CD4-positive, alpha-beta T cell treated with Interleukin-1 beta for 1 hour (primary cell): ENCODE measurements around the gene SLC17A6.

Experiments used
- DNase-seq, 2 donors: peaks; one replicate each; pipeline ENCODE4 v3.0.0-alpha.2; 2020 to 2022

SLC17A6 gene

DNA sequence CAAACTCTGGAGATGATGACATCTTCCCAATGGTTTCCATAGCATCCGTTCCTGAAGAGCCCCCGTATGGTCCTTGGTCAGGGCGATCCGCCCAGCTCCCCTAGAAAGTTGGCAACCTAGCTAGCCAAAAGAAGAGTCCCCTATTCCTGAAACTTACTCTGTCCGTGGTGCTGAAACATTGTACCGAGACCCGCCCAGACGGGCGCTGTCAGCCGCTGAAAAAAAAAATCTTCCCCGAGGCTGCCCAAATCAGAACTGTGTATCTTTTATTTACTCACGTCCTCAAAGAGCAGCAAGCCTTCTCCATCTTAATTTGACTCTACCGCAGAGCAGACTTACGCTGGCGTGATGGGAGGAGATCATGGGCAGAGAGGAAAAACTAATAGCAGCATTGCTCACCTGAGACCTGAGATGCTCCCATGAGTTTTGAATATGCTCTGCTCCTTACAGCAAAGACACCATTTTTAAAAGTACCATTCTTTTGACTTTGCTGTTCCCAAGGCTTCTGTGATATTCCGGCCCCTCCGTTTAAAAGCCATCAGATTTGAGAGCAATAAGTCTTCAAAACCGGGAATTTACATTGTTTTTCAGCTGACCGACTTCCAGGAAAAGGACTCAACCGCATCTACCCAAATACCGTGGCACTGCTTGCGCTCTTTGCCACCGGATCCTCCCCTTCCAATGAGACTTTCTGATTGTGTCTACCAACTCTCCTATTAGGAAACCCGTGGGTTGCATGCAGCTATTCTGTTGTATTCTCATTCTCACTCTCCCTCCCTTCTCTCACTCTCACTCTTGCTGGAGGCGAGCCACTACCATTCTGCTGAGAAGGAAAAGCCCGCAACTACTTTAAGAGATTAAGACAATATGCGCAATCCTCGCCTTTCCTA is at the start of gene SLC17A6:
Gene SLC17A6 (plus strand): TSS at position 786 of the 890 bp plus-strand sequence. CDS start 153 bp downstream, outside the sequence.
- peak in 1 of 2 donors; percentile 2 for DNase-seq

DNA sequence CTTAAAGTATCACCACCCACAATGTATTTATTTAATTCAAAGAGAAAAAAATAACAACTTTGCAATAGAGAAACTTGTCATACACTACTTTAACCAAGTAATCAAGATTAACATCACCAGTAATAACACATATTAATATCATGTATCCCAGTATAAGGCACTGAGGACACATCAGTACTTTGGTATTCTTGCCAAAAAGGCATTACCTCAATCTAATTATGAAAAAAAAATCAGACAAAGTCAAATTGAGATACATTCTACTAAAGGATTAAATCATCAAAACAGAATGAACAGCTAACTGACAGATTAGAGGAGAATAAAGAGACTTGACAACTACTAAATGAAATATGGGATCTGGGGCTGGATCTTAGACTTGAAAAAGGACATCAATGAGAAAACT is 35.8 kb upstream of the SLC17A6 start:
- DNase-seq: no peak

DNA sequence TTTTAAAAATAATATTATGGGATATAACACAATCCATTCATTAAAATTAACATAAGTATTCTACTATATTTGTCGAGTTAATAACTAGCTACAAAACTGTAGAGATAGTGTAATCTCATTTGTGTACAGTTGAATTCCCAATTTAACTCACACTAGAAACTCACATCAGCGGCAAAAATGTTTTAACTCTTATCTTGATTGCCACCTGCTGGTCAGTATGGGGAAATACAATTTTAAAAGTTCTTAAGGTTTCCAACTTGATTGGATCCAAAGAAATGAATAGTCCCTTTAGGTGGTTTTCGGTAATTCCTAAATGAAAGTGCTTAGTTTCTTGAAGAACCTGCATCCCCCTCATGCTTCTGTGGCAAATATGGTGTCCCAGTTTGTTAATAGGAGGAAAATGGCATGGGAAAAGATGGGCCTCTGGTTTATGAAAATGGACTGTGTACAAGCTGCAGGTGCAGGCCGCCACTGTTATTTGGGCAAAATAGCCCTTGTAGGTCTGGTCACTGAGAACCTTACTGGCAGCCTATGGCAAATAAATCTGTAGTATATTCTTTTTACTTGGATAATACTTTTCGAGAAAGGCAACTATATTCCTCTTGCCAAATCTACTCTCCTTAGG is 33.7 kb upstream of the SLC17A6 start:
- peak in 1 of 2 donors; percentile 13 for DNase-seq

DNA sequence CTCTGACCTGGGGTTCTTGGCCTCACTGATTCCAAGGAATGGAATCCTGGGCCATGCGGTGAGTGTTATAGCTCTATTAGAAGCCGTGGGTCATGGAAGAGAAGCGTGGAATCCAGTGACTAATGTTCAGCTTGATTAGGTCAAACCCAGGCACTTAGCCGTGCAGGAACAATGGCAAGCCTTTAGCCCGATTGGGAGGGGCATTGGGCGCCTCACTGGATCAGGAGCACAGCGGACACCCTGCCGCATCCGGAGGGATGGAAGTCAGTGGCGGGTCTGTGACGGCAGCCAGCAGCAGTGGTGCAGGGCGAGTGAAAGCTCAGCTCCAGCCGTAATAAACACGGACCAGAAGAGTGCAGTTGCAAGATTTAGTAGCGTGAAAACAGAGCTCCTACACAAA is 20.5 kb upstream of the SLC17A6 start:
- DNase-seq: no peak

DNA sequence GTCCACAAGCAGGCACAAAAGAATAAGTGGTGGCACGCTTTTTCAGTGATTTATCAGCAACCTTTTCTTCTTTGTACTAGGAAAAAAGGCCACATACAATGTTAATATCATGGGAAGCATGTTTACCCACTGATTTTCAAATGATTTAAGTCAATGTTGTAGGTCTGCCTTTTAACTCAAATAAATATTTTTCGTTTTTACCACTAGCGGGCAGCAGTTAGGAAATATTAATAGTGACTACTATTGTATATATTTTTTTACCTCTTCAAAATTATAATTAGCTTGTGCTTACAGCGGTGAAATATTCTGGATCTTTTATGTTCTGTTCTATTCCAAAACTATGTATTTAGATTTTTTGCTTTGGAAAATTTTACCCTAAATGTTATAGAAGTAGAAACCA is 6.4 kb upstream of the SLC17A6 start:
- DNase-seq: no peak

DNA sequence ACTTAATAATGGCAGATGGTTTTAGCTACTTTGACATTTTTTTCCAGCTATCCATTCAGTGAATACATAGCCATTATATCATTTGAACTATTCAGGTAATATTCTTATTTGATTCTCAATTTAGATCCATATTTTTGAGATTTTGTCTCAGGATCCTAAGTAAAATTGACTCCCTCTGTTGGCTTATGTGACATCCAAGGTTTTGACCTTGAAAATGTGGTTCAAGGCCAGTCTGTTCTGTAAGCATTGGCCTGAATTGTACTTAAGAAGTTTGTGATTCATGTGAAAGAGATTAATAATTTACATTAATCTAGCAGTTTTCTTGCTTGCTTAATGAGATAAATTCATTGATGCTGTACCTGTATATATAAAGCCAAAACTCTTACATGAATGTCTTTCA is 1.6 kb upstream of the SLC17A6 start:
- DNase-seq: no peak

DNA sequence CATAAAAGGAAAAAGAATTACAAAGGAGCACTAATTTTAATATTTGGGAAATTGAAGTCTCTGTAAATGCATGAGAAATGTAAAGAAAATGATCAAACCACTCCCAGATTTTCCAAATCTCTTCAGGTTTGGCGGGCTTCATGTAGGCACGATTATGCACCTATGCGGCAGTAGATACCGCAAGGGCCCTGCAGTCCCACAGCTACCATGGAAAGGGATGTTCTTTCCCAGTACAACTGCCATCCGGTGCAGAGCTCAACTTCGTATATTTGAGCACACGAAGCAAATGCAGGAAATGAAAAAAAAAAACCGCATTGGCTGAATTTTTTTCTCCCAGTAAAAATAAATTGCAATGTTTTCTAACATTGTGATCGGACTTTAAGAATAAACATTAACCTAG is 1.4 kb downstream of the SLC17A6 start:
- DNase-seq: no peak

DNA sequence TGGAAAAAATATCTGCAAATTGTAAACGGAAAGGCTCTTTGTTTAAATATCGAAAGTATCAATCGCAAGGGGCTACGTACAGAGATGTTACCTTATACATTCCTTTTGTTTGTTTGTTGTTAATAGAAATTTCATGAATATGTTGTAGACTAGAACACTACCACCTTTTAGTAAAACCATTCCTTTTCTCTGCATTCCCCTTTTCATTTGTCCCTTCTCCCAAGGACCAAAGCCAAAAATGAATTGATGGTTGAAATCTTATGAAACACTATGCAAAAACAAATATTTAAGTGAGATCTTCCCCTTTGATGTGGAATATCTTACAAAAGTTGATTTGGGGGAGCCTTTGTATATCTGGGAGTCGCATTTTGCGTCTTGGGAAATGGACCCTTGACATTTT is 2.1 kb downstream of the SLC17A6 start:
- no peak for DNase-seq

DNA sequence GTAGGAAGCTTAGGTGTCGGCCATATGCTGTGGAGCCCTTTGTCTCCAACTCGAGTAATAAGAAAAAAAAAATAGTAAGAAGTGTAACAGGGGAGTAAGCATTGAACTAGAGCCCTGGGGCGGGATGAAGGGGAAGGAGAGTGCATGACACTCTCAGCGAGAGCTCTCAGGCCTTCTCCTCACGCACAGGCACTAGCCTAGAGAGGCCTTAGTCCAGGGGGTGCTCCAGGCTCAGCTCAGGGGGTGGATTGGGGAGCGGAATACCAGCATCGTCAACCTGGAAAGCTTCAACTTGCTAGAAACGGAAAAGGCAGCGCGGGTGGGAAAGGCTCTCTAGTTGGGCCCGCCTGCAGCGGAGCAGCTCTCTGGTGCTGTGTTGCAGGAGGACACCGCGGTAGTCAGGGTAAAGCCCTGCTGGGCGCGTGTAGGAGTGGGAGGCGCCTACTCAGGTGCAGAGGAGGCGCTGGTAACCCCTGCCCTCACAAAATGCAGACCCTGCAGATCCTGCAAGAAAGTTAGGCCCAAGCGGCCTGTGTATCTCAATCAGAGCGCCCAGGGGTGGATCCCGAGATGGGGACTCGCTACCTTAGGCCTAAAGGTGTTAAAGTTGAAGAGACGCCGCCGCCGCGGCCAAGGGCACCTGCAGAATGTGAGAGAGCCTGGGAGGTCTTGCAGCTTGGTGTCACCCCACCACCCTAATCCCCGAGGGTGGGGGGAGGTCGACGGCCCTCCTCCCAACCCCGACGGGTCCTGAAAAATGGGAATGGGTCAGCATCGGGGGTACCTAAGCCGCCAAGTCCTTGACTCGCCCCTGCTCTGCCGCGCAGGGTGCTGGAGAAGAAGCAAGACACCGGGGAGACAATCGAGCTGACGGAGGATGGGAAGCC is 2.8 kb downstream of the SLC17A6 start:
- no peak for DNase-seq

DNA sequence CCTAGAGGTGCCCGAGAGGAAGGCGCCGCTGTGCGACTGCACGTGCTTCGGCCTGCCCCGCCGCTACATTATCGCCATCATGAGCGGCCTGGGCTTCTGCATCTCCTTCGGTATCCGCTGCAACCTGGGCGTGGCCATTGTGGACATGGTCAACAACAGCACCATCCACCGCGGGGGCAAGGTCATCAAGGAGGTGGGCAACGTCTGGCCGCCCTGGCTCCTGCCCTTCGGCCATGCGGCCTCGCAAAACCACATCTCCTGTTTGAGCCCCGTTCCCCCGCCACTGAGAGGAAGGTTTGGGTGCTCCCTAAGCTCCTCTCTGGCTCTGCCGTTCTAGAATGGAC is 3.4 kb downstream of the SLC17A6 start:
- DNase-seq: no peak

DNA sequence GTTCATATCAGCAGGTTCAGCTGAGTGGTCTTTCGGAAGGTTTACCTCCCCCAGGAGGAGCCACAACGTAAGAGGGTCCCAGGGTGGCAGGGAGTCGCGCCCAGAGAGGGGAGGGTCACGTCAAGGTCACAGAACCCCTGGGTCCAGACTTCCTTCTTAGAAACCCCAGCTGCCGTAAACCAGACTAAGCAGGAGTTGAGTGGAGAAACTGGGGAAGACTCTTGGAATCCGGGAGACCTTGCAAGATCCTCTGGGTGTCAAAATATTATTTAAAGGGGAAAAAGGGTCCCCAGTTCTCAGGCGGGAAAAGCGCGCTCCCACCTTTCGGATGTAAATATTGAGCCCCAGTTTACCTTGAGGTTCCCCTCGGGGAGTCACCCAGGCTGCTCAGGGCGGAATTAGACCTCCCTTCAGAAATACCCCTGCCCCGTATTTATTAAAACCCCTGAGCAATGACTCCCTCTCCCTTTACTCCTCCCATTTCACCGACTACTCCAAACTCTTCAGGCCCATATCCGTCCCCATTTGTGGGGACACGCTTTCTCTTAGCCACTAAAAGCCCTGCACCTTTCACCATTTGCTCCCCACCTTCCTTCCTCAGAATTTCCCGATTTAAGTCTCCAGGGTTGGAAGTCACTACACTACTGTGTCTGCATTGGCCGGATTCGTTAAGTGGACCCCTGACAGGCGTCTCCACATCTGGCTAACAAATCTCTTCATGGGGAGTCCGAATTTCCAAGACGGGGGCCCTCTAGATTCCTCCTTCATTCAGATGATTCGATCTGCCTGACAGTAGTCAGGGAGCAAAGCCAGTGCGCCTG is 4.2 kb downstream of the SLC17A6 start:
- no peak for DNase-seq

DNA sequence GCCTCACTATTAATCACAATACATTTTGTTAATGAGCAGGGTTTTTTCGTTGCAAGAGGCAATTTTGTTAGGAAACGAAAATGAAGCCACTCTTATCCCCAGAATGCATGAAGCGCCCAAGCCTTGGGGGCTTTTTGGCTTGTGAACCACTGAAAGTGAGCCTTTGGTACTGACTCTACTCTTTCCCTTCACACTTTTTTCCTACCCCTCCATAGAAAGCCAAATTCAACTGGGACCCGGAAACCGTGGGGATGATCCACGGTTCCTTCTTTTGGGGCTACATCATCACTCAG is 4.8 kb downstream of the SLC17A6 start:
- DNase-seq: no peak

DNA sequence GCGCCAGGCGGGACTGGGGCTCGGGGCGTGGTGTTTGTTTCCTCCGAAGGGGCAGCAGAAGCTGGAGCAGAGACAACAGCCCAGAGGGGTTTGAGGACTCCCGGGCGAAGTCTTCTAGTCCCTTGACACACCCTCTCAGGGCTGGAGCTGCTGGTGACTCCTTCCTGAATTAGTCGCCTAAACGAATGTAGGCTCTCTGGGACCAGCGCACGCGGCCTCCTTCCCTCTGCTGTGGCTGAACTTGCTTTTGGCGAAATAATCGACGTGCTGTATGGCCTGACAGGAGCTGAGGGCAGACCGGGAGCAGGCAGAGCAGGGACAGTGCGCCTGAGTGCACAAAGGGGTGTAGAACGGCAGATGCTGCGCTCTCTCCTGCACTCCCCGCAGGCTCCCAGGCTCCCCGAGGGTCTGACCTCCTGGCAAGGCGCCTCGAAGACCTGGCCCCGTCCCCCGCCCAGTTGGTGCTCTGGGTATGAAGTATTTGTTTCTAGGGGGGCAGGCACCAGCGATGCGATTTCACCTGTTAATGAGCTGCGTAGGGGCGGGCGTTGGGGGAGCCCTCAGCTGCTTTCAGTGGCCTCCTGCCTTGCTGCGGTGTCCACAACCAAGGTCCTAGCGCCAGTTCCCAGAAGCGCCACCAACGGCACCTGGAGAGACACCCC is 5.3 kb downstream of the SLC17A6 start:
- DNase-seq: no peak

DNA sequence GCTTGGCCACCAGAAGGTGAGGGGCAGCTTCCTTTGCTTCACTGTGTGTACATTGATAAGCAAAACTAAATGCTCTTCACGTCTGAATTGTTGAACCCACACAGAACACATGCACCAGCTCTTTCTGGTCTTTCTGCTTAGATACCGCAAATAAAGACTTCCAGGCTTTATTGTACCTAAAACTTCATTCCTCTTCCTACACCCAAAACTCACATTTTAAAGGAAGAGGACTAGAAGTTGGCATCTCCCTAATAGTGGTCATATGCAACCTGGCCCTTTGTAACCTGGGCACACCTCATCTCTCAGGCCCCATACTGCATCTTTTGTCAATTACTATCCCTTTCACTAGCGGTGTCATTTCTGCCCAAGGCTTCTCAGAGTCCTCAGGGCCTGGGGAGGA is 5.9 kb downstream of the SLC17A6 start:
- no peak for DNase-seq

DNA sequence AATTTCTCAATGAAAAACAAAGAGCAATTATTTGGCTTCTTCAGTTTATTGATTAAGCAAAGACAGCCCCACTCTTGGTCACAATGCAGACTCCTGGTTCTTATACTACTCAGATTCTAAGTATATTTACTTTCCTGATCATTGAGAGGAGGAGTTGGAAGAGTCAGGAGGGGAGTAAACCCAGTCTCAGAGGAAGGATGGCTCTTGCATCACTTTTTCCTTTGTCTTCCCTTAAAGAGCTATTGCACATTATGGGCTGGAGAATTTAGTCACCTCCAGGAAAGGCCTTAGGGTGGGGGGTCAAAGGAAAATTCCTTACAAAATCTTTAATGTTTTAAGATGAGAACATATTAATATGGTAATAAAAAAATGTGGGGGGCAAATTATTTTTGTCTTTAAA is 8.1 kb downstream of the SLC17A6 start:
- DNase-seq: no peak

DNA sequence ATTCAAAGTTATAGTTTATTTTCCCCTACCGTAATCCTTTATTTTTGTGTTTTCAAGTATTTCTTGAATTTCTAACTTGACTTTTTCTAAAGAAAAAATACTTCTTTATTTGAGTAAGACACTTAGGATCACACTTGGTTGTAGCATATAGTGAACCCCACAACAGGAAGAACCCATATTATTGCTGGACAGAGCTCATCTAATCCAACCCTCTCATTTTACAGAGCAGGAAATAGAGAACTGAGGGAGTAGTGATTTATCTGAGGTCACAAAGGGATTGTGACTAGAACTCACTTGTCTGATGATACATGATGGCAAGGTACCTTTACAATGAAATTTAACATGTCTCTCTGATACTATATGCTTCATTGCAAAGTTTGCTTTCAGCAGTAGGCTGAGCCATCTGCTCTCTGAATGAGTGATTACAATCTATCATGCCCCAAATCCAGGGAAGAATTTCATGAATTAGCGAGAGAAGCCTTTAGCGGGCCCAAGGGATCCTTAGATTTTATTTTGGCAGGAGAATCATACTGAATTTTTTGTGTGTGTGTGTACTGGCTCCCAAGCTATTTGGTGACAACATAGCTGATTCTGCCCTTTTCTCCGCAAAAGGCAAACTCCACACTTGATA is 9.8 kb downstream of the SLC17A6 start:
- no peak for DNase-seq

DNA sequence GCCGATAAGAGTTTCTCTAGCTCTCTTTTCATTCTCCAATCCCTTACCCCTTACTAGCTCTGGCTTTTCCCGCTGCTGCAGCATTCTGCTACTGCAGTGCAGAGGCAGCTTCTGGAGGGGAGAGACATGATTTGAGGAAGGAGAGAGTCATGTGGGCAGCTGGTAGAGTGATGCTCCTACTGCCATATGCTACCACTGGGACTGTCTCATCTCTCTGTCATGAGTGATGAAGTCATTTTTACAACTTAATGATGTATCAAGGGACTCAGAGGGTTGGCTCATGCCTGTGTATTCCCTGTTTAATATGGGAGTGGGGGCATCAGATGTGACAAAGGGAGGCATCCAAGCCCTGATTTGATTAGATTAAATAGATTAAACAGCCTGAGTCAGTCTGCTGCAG is 11.3 kb downstream of the SLC17A6 start:
- no peak for DNase-seq

DNA sequence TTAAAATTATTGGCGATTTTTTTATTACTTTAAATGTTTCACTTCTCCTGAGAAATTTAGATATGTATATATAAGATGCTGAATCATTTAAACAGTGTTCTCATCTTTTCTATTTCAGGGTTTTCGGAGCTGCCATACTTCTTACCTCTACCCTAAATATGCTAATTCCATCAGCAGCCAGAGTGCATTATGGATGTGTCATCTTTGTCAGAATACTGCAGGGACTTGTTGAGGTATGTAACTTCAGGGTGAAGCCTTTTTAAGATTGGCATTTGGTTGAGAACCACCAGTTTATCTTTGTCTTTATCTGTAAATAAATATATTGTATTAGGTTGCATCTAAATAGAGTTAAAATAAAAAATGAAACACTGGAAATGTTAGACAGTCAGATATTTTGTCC is 21.1 kb downstream of the SLC17A6 start:
- DNase-seq: no peak

DNA sequence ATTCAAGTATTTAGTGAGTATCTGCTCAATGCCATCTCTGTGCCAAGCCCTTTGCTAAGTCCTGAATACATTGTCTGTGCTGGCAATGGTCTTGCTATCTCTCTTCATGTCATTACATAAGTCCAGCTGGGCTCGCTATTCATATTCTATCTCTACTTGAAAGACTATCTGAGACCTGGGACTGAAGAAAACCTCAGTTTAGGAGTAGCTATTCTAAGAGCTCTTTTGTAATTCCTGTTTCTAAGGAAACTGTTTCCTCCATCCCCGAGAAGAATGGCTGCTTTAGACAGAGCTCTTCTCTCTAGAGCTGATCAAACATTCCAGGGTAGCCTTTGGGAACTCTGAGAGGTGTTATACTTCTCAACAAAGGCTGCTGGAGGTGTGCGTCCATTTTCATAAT is 33.0 kb downstream of the SLC17A6 start:
- DNase-seq: no peak

DNA sequence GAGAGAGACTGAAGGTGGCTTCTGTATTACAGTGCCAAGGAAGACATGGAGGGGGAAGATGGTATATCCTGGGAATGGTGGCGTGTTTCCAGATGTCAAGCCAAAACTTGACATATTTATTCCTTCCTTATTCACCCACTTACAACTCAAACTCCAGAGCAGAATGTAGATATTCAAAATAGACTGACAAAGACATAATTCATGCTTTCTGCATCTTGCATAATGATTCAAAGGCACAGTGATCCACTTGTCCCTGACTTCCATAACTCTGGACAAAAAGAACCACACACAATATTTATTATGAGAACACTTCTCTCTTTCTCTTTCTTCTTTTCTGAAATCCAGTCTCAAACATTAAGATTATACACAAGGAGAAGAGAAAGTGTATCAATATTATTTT is 48.9 kb downstream of the SLC17A6 start:
- DNase-seq: no peak

DNA sequence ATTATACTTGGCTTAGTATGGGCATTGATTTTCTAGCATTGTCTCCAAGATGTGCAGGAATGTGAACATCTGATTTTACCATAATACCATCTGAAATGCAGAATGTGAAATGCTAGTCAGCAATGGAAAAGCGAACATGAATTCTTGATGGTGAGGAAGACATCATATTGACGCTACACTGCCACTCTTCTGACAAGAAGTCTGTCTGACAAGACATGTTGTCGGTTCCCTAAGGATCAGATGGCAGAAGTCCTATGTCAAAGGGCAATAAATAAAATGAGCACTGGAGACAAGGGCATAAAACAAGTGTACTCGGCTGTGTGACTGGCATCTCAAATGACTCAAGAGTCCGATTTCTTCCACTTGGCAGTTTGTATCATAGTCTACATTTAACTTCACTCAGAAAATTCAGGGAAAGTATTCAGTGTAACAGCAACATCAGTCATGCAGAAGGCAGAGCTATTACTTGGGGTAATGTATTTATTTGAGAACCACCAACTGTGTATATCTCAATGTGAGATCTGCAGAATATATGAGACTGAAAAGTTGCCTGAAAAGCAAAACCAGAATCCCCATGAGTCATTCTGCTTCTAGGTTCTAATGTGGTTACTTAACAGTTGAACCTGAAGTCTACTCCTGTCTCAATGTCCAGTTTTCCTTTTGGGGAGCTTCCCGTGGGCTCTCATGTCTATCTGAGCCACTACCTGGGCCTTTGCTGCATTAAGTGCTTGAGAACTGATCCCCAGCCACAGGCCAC is 51.5 kb downstream of the SLC17A6 start:
- DNase-seq: no peak
